Right atrium auricular region (tissue), 2 donors: ENCODE results near the gene RRAGD. TPM values are rescaled to one million over a fixed set of nuclear protein-coding genes. Genes with fewer than 3 reads are reported as not detected.

Experiments
- DNase-seq: peaks from one replicate; pipeline ENCODE4 v3.0.0-alpha.2; 2019; ENCODE audit warnings: low spot score
- H3K27ac ChIP-seq, 2 donors: fragments of 200-600 bp; sonication (generic); 1 replicate in 1 of 2; 2 replicates in 1 of 2; pipeline ENCODE4 v1.5.1; 2016 to 2019
- H3K27me3 ChIP-seq, 2 donors: fragments of 200-600 bp; sonication (generic); one replicate each; pipeline versions ENCODE4 v1.5.1 to v1.6.0; 2017 to 2019
- H3K36me3 ChIP-seq: fragments of 200-600 bp; sonication (generic); one replicate; pipeline ENCODE4 v1.5.1; 2016
- H3K4me1 ChIP-seq, 2 donors: fragments of 200-600 bp; sonication (generic); one replicate each; pipeline versions ENCODE4 v1.5.1 to v1.6.0; 2017 to 2019
- H3K4me3 ChIP-seq, 2 donors: fragments of 200-600 bp; sonication (generic); 1 replicate in 1 of 2; 2 replicates in 1 of 2; pipeline ENCODE4 v1.5.1; 2017 to 2019; ENCODE audit warnings: mild to moderate bottlenecking in 1 of 2, moderate library complexity in 1 of 2
- H3K9me3 ChIP-seq, 2 donors: fragments of 200-600 bp; sonication (generic); one replicate each; pipeline ENCODE4 v1.5.1; 2019
- CTCF ChIP-seq, 2 donors: fragments of 200-600 bp; sonication (generic); IDR thresholded peaks; one replicate each; pipeline ENCODE4 v1.5.1; 2019; ENCODE audit warnings: antibody characterized with exemption in 2 of 2
- total RNA-seq, 2 donors: library from RNA; depleted of rRNA; stranded (reverse); fragments of >200 nt; gene quantifications; one replicate each; pipeline ENCODE4 v1.1.0, GENCODE V29; 2016

The RRAGD gene
- total RNA-seq, 2 donors from 2014 or later, result 56.4 to 98.0 TPM

GRCh38 chr6:89320012-89320559 lies 92.0 kb downstream of the RRAGD start:
- TF ChIP-seq CTCF (IDR thresholded peaks at IDR 0.05), result no peak
- H3K4me1 ChIP-seq, result no peaks in the 10 kb centered on the region
- no peak overlapping the region for H3K27ac ChIP-seq
- no peaks in the 10 kb centered on the region for H3K27me3 ChIP-seq
- H3K36me3 ChIP-seq, result no peaks in the 10 kb centered on the region
- H3K9me3 ChIP-seq, result no peaks in the 10 kb centered on the region
- no peak overlapping the region for H3K4me3 ChIP-seq
- DNase-seq, result no peak

GRCh38 chr6:89317067-89317466 lies 95.0 kb downstream of the RRAGD start:
- DNase-seq, result no peak
- H3K27ac ChIP-seq, result no peak overlapping the region

GRCh38 chr6:89315249-89315885 lies 96.7 kb downstream of the RRAGD start, which contains the start of gene GABRR2:
GABRR2 (minus strand) TSS chr6:89315299; CDS start chr6:89315165, 134 bp downstream.
- no peak for DNase-seq
- Histone ChIP-seq H3K27ac (no peak within 1 kb of the TSS), H3K4me1 (peaks cover 0 to 21% of the 10 kb centered on the region in 2 donors), H3K36me3 (no peaks in the 10 kb centered on the region), H3K4me3 (no peak within 1 kb of the TSS), H3K9me3 (no peaks in the 10 kb centered on the region), H3K27me3 (no peaks in the 10 kb centered on the region)
- TF ChIP-seq CTCF (IDR thresholded peaks at IDR 0.05), result no peak

More at GRCh38 chr6:89317067-89317466, 95.0 kb downstream of the RRAGD start:
- Histone ChIP-seq H3K4me1 (peaks cover 0 to 17% of the 10 kb centered on the region in 2 donors), H3K4me3 (no peak overlapping the region), H3K27me3 (no peaks in the 10 kb centered on the region), H3K9me3 (no peaks in the 10 kb centered on the region), H3K36me3 (no peaks in the 10 kb centered on the region)
- TF ChIP-seq CTCF (IDR thresholded peaks at IDR 0.05), result no peak

- no peak for TF ChIP-seq CTCF (IDR thresholded peaks at IDR 0.05)
- Histone ChIP-seq H3K36me3 (no peaks in the 10 kb centered on the region), H3K27me3 (no peaks in the 10 kb centered on the region), H3K27ac (no peak overlapping the region), H3K4me1 (peaks cover 0 to 21% of the 10 kb centered on the region in 2 donors), H3K4me3 (no peak overlapping the region), H3K9me3 (no peaks in the 10 kb centered on the region)
- no peak for DNase-seq
These were observed 97.4 kb downstream of the RRAGD start for GRCh38 chr6:89314692-89315091.

Other genes starting within 250 kb of the RRAGD start
- gene GABRR1, start 194.9 kb downstream of the RRAGD start, total RNA-seq, result under 1 TPM in 1 of 2 donors, not detected in 1; 0.24 TPM
- gene GABRR2, start 97.0 kb downstream of the RRAGD start, total RNA-seq, result under 1 TPM; 0.33 to 0.35 TPM
- gene UBE2J1, start 59.6 kb downstream of the RRAGD start, total RNA-seq, result 10 to 100 TPM; 13.8 to 15.6 TPM
- gene ANKRD6, start 20.9 kb upstream of the RRAGD start, total RNA-seq, result 10 to 100 TPM in 1 of 2 donors, 1 to 10 TPM in 1; 9.2 to 12.3 TPM
- 10 to 100 TPM; 18.9 to 34.7 TPM for gene LYRM2, start 226.5 kb upstream of the RRAGD start, total RNA-seq